HG03469 (cell line): ENCODE data around the gene MYOF.
"Not testable (repeated sequence)": the region's sequence is repeated elsewhere in the genome, so short reads cannot be mapped to it uniquely, and the experiment has no call there.

Source experiments
- ATAC-seq: cut with Tn5 transposase; IDR thresholded peaks from one replicate; pipeline ENCODE4 v1.9.1; 2021; ENCODE audit warnings: mild to moderate bottlenecking, moderate library complexity, moderate number of reproducible peaks; ENCODE audit not compliant: unreplicated experiment

MYOF gene

GRCh38 chr10:93392121-93392520 lies 90.0 kb downstream of the MYOF start:
- no peak for ATAC-seq

- no peak for ATAC-seq
Measured at GRCh38 chr10:93390306-93391090, 91.6 kb downstream of the MYOF start.

- no peak for ATAC-seq
Measured at GRCh38 chr10:93386631-93387369, 95.3 kb downstream of the MYOF start.

GRCh38 chr10:93385345-93385744 lies 96.8 kb downstream of the MYOF start:
- ATAC-seq: no peak

- ATAC-seq: no peak
Measured at GRCh38 chr10:93384006-93384405, 98.1 kb downstream of the MYOF start.

- ATAC-seq: no peak
Measured at GRCh38 chr10:93383562-93383981, 98.6 kb downstream of the MYOF start.

GRCh38 chr10:93379731-93380575 lies 102.2 kb downstream of the MYOF start:
- ATAC-seq: no peak

- ATAC-seq: no peak
Measured at GRCh38 chr10:93378997-93379730, 103.0 kb downstream of the MYOF start.

GRCh38 chr10:93378039-93378438 lies 104.1 kb downstream of the MYOF start:
- ATAC-seq: no peak

- peak; percentile 48 for ATAC-seq
Measured at GRCh38 chr10:93376372-93377293, 105.5 kb downstream of the MYOF start.

- no peak for ATAC-seq
Measured at GRCh38 chr10:93370961-93371360, 111.2 kb downstream of the MYOF start.

- no peak for ATAC-seq
Measured at GRCh38 chr10:93369588-93370164, 112.5 kb downstream of the MYOF start.

GRCh38 chr10:93368210-93368609 lies 113.9 kb downstream of the MYOF start:
- no peak for ATAC-seq

- no peak for ATAC-seq
Measured at GRCh38 chr10:93367664-93368063, 114.5 kb downstream of the MYOF start.

GRCh38 chr10:93364966-93365365 lies 117.2 kb downstream of the MYOF start:
- ATAC-seq: no peak

GRCh38 chr10:93363891-93364648 lies 118.1 kb downstream of the MYOF start:
- ATAC-seq: no peak

GRCh38 chr10:93358398-93358797 lies 123.7 kb downstream of the MYOF start:
- ATAC-seq: not testable (repeated sequence)

GRCh38 chr10:93357680-93358079 lies 124.5 kb downstream of the MYOF start:
- ATAC-seq: no peak
